Inferior parietal cortex (tissue), 1 donor: ENCODE measurements around the gene CCDC187.

ENCODE experiments used
- DNase-seq: peaks from one replicate; pipeline ENCODE4 v3.0.0-alpha.2; 2016; ENCODE audit errors: extremely low spot score

The CCDC187 gene

DNA sequence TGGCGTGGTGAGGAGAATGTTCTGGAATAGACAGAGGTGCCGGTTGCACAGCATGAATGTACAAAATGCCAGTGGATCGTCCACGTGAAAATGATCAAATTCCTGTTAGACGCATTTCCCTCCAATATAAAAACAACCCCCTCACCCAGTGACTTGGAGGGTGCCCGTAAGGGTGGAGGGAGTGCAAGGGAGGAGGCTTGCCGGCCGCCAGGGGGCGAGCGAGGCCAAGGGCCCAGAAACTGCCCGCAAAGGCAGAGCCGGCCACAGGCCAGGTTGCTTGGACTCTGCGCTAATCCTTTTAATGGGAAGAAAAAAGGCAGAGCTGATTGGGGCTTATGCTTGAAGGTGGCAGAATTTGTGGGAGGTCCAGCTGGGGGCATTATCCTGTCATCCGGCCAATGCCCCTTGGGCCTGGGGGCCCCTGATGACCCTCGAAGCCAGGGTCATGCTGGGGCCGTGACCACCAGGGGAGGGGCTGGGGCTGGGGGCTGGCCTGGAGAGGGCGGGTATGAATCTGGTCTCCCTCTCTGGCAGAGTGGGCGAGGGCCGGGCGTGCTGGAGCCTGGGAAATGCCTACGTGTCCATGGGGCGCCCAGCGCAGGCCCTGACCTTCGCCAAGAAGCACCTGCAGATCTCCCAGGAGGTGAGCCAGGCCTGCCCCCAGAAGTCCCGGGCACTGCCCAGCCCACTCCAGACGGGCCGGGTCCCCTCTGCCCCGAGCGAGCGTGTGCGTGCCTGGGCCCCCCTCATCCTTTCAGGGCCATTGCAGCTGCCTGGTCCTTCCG is 35.5 kb upstream of the CCDC187 start:
- peak; percentile 64 for DNase-seq

DNA sequence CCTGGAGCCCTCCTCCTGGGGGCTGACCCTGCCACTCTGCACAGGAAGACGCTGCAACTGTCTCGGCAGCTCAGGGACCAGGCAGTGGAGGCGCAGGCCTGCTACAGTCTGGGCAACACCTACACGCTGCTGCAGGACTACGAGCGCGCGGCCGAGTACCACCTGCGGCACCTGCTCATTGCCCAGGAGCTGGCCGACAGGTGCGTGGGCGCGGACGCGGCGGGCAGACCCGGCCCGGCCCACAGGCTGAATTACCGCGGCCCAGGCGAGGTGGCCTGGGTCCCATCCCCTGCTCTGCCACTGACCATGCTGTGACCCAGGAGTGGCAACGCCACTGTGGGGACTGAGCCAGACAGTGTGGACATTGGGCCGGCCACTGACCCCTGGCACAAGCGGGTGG is 34.6 kb upstream of the CCDC187 start:
- DNase-seq = no peak

DNA sequence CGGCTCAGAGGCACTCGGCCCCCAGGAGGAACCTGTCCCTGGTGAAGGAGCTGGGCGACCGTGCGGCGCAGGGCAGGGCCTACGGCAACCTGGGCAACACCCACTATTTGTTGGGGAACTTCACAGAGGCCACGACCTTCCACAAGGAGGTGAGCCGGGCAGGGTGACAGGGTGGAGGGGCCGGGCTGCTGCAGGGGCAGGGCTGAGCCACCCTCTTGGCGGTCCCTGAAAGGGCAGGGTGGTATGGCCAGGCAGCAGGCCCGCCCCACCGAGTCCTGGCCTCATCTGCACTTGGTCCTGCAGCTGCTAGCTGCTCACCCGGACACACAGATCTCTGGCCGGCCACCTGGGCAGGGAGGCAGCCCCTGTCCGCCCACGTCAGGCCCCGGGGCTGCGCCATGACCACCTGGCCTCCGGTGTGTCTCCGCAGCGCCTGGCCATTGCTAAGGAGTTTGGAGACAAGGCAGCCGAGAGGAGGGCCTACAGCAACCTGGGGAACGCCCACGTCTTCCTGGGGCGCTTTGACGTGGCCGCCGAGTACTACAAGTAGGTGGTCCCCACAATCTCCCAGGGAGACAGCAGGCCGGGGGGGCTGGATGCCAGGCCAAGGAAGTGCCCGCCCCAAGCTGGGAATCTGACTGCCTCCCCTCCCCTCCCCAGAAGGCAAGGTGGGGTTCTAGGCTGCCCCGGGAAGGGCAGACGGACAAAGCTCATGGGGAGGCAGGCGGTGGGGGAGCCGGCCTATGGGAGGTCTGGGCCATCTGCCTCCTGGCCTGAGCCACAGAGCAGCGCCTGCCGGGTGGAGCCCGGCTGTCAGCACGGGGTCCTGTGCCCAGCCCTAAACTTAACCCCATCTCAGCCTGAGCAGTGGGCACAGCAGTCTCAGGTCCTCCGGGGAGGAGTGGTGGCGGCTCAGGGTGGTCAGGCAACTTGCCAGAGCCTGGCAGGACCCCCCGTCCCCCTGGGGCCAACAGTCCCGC is 33.8 kb upstream of the CCDC187 start:
- DNase-seq = no peak

DNA sequence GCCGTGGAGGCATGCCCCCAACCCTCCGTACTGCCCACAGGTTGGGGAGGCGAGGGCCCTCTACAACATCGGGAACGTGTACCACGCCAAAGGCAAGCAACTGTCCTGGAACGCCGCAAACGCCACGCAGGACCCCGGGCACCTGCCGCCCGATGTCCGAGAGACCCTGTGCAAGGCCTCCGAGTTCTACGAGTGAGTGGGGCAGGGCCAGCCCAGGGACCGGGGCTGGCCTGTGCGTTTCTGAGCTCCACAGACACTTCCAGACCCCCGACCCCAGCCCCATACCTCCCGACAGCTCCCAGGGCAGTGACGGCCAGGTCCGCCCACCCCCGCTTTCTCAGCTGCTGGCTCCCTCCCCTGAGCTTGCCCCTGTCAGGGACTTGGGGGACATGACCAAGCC is 33.0 kb upstream of the CCDC187 start:
- no peak for DNase-seq

DNA sequence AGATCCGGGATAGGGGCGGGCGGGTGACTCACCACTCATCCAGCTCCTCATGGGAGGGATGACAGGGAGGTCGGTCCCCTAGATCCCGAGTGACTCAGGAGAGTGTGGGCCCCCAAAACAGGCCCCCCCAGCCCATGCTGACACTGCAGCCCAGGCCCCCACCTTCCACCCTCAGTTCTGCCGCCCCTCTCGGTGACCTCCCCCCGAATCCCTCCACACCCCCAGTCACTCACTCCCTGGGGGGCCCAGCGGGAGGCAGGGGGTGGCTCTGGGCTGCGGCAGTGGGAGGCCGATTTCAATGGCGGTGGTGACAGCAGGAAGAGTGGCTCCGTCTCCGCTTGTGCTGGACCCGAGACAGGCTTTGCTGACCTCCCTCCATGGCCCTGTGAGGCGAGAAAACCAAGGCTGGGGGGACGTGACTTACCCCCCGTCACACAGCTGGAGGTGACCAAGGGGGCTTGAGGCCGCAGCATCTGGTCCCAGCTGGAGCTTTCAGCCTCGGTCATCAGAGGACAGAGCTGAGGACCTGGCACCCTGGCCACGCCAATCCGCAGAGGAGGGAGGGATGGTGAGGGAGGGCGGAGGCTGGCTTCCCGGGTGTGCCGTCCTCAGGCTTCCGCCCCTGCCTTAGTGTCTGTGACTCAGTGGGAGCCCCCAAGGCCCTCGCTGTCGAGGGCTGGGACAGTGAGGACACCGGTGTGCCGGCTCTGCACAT is 32.4 kb upstream of the CCDC187 start:
- DNase-seq = no peak

DNA sequence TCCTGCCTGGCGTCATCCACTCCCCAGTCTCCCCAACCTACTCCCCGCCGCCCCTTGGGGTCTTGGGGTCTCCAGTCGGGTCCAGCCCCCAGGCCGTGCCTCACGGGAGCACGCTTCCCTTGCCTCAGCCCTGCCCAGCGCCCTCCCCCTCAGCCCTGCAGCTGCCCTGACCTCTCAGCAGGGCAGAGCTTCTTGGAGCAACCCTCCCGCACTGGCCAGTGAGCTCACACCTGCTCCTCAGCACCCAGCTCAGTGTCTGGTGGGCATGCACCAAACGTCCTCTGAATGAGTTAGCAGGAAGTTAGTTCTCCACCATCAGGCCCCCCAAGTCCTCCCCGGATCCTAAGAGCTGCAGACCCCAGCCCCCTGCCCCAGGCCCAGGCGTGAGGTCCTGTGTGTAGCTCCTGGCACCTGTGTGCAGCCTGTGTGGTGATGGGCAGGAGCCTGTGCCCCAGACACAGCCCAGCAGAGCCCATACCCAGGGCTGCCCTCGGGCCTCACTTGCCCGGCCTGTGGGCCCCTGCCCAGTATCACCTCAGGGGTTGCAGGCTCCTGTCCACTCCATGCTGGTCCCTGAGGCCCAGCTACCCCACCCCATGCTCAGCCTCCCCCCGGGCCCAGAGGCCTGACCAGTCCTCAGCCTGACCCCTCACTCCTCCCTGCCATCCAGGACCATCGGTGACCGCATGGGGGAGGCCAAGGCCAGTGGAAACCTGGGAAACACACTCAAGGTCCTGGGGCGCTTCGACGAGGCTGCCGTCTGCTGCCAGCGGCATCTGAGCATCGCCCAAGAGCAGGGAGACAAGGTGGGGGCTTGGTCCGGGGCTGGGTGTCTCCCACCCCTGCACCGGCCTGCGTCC is 31.6 kb upstream of the CCDC187 start:
- no peak for DNase-seq

DNA sequence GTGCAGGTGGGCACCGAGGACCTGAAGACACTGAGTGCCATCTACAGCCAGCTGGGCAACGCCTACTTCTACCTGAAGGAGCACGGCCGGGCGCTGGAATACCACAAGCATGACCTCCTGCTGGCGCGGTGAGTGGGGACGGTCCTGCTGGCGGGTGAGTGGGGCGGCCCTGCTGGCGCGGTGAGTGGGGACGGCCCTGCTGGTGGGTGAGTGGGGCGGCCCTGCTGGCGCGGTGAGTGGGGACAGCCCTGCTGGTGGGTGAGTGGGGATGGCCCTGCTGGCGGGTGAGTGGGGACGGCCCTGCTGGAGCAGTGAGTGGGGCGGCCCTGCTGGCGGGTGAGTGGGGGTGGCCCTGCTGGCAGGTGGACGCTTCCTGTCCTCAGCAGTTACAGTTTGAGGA is 30.6 kb upstream of the CCDC187 start:
- DNase-seq = no peak

DNA sequence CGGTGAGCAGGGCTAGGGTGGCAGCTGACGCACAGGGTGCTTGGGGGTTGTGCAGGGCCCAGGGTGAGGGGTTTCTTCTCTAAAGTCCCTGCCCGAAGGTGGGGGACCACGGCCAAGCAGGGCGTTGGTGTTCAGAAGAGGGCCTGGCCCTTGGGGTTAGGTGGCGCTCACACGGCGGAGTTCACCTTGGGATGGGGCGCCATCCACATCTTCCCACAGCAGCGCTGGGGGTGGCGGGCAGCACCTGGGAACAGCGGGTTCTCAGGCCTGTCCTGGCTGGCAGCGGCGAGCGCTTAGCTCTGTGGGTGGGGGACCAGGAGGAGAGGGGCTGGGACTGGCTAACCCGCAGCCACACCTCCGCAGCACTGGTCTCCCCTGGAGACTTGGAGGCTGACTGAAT is 29.6 kb upstream of the CCDC187 start:
- DNase-seq = no peak

DNA sequence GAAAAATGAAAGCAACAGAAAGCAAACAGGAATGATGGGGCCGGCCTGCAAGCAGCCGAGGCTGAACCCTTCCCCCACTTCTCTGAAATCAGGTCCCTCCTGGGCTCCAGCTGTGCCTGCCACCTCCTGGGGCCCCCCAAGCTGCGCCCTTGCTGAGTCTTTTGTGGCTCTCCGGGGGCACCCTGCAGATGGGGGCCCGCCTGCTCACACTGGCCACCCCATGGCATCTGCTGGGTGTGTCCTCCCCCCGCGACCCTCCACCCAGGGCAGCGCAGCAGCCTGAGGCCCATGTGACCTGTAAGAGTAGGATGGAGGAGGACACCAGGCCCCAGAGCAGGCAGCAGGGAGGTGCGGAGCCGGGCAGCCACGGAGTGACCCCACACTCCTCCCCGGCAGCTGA is 29.2 kb upstream of the CCDC187 start:
- no peak for DNase-seq

DNA sequence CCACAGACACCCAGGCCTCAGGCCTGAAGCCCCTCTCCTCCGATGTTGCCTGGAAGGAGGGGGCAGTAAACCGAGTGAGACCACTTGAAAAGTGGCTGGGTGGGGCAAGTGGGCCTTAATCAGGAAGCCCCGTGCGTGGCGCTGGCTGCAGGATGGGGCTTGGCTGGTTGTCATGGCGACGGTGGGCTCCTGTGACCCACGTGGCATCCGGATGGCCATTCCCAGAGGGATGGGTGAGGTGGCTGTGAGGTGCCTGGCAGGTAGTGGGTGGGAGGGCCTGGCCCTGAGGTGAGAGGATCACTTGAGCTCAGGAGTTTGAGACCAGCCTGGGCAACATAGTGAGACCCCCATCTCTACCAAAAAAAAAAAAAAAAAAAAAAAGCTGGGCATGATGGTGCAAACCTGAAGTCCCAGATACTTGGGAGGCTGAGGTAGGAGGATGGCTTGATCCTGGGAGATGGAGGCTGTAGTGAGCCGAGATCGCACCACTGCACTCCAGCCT is 28.6 kb upstream of the CCDC187 start:
- no peak for DNase-seq

DNA sequence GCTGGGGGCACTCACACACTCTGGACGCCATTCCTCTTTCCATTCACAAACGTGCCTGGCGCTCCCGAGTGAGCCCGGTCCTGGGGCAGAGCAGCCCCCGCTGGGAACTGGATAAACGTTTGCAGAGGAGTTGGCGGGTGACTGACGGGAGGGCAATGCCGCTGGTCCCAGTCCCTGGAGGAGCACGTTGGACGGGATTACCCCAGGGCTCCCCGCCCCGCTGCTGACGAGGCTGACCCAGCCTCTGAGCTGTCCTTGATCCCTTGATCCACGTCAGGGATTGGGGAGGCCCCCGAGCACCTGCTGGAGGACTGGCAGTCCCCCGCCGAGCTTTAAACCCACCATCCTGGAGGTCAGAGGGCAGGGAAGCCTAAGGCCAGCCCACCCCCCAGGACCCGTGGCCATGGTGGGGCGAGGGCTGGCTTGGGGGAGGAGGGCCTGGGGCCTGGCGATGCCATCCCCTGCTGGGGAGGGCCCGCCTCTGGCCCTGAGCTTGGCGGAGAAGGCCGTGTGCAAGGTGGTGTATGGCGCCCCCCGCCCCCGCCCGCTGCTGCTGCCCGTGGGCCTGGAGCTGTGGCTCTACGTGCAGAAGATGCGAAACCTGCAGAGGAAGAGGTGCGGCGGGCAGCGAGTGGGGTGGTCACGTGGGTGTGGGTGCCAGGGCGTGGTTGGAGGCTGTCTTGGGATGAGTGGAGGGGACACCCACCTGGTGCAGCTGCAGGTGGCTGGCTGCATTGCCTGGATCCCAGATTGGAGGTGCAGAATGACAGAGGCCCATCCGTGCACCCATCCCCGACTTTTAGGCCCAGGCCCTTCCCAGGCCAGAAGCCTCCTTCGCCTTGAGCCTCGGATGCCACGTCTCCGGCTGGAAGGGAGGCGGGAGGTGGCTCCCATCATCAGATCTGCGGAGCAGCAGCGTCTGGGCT is 27.9 kb upstream of the CCDC187 start:
- no peak for DNase-seq

DNA sequence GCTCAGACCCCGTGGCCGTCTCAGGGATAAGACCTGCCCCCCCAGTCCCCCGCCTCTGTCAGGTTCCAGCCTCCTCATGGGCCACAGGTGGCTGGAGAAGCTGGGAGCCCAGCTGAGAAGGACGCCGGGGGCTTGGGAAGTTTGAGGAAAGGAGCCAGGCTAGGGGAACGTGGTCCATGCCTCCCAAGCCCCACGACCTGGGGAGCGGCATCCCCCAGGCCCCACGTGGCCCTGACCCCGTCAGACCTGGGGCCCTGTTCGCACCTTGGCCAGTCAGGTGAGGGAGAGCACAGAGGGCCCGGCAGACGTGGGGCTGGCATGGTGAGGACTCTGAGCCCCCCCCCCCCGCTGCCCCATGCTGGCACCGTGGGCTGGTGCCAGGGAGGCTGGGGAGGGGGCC is 27.1 kb upstream of the CCDC187 start:
- DNase-seq = no peak

DNA sequence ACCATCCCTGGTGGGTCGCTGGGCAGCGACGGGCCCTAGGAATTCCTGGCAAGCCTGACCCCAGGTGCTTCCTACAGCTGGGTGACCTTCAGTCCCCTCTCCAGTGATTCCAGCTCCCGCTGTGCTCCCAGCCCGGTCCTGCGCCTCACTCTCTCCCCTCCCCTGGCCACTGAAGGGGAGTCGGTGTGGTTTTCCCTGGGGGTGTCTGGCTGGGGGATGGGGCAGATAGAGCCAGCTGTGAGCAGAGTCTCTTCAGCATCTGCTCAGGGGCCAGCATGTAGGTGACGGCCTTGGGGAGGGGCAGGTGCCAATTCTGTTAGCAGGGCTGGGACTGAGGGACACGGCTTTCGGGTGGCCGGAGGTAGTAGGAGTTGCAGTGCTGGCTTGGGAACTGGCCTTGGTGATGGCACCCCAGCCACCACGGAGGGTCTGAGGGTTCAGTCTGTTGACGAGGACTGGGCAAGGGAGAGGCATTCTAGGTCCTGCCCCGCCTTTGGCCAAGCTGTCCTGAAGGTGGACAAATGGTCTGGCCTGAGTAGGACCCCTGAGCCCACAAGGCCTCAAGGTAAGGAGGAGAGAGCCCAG is 26.6 kb upstream of the CCDC187 start:
- DNase-seq = no peak

DNA sequence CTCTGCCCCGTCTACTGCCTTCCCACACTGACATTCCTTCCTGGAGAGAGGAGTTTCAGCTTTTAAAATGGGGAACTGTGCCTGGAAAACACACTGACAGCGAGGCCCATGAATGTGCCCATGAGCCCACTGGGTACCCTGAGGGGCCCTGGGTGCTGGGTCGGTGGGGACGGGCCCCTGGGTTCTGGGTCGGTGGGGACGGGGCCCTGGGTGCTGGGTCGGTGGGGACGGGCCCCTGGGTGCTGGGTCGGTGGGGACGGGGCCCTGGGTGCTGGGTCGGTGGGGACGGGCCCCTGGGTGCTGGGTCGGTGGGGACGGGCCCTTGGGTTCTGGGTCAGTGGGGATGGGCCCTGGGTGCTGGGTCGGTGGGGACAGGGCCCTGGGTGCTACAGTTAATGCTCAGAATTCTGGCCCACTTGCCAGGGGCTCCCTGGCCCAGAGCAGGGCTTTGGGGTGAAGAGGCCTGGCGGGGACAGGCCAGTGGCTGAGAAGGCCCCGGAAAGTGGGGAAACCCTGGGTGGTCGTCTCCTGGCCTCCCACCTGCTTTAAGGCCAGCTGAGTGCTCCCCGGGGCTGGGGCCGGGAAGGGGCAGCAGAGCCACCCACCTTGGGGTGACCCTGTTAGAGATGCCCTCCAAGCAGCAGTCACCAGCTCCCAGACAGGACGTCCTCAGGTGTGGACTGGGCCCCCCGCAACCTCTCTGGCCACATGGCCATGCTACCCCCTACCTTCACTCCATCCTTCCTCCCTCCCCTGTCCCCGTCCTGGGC is 25.9 kb upstream of the CCDC187 start:
- no peak for DNase-seq

DNA sequence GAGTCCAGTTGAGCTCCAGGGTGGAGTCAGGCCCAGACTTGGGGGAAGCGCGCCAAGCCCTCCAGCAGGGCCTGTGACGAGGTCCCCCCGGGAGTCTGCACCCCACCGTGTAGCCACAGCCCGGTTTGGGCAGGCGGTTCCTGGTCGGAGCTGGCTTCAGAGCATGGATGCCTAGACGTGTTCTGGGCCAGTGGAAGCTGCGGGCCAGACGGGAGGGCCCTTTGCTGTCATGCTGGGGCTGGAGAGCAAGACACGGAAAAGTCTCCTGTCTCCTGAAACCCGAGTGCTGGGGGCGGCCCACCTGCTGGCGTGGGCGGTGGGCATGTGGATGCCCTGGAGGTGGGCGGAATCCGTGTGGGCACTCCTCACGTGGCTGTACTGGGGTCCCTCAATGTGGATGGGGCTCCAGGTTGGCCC is 25.3 kb upstream of the CCDC187 start:
- no peak for DNase-seq

DNA sequence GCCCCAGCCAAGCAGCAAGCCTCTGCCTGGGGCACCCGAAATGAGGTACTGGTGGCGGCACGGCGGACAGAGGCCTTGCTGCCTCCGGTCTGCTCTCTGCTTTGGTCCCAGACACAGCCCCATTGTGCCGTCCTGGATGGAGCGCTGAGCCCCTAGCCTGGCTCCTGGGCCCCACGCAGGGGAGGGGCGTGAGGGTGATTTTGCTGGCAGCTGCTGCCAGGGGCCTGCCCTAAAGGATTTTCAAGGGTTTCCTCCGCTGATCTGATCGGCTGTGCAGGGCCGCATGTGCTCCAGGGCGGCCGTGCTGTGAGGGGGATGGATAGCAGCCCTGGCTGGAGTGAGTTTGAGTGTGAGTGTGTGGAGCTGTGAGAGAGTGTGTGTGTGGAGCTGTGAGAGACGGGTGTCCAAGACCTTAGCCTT is 24.7 kb upstream of the CCDC187 start:
- peak; percentile 29 for DNase-seq

DNA sequence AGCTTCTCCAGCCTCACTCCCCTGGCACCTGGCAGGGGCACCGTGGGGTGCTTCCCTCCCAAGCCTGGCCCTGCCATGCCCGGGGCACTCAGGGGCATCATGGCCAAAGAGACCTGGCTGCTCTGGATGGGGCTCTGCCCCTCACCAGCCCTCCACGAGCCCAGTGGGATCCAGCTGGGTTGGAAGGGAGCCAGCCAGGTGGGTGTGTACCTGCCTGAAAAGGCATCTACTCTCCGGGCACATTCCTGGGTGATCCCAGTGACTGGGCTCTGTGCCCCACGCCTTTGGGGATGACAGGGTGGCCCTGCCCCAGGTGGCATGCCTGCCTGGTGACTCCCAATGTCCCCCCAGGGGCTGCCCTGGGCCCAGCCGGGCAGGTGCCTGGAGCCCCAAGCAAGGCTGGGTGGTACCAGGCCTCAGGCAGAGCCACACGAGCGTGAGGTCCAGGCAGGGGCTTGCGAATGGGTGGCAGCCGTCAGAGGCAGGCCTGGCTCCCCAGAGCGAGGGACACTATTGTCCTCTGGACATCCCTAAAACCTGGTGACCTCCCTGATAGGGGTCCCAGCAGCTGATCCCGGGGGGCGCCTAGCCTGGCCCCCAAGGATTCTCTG is 24.2 kb upstream of the CCDC187 start:
- no peak for DNase-seq

DNA sequence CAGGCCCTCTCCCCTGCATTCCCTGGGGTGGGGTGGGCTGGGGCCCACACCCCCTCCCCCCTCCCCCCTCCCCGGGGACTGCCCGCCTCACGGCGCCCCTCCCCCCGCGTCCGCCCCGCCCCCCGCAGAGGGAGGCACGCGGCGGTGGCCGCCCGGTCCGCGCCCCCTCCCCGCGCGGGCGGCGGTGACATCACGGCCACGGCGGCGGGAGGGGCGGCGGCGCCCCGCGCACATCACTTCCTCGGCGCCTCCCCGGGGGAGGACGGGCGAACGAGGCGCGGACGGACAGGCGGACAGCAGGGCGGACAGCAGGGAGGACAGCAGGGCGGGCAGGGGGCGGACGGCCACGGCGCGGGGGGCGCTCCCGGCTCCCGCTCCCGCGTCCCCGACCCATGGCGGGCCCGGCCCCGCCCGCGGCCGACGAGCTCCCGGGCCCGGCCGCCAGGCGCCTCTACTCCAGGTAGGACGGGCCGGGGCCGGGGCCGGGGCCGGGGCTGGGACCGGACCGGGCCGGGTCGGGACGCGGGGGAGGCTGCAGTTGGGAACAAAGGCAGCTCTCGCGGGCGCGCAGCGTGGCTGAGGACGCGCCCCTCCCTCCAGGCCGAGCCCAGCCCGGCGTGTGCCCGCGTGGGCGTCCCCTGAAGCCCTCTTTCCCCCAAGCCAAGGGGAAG is 23.5 kb upstream of the CCDC187 start, which contains the start of gene GPSM1:
Gene GPSM1 (plus strand): TSS at position 236 of the 671 bp plus-strand sequence. CDS start 157 bp downstream, at position 393.
- no peak for DNase-seq
